ENCODE measurements around the gene FNDC5. TPM values are rescaled to one million over a fixed set of nuclear protein-coding genes. Genes with fewer than 3 reads are reported as not detected.

Gene FNDC5
- total RNA-seq, 1 donor from 2014 or later: 743 TPM

DNA sequence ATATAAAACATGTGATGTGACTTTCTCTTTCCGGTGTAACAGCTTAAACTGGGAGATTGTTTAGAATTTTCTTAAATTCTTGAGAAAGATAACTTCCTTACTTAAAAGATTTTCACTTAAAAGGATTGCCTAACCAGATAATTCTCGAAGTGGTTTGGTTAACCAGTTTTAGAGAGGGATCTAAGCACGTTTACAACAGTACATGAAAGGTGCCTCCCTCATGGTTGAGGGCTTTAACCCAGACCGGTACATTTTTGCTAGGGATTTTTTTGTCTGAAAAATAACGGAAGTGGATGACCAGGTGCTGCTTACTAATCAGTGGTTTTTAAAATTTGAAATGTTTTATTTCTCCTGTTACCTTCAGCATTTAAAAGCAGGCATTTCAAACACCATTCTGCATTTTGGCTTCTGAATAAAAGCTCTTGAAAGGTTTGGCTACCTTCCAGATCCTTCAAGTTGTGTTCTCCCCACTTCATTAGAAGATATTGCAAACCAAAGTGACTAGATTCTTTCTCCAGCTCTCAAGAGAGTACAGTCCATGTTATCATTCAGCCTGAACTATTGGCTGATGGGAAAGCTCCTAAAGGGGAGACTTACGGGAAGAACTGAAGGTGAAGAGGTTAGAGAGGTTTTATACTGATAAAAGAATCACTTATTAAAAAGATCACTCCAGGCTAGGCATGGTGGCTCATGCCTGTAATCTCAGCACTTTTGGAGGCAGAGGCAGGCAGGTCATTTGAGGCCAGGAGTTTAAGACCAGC, 40.4 kb downstream of the FNDC5 start:
- no peaks in the 10 kb centered on the region for H3K27me3 Mint-ChIP-seq (ENCODE audit: unreplicated experiment)
- H3K27ac Mint-ChIP-seq (ENCODE audit: unreplicated experiment): no peak overlapping the region
- peaks cover 5% of the 10 kb centered on the region for H3K4me1 Mint-ChIP-seq (ENCODE audit: low read depth, unreplicated experiment)
- no peak overlapping the region for H3K4me3 Mint-ChIP-seq (ENCODE audit: unreplicated experiment)
- H3K9me3 Mint-ChIP-seq (ENCODE audit: unreplicated experiment): peaks cover 1% of the 10 kb centered on the region
- no peak for DNase-seq
- TF ChIP-seq, protein P1, sequence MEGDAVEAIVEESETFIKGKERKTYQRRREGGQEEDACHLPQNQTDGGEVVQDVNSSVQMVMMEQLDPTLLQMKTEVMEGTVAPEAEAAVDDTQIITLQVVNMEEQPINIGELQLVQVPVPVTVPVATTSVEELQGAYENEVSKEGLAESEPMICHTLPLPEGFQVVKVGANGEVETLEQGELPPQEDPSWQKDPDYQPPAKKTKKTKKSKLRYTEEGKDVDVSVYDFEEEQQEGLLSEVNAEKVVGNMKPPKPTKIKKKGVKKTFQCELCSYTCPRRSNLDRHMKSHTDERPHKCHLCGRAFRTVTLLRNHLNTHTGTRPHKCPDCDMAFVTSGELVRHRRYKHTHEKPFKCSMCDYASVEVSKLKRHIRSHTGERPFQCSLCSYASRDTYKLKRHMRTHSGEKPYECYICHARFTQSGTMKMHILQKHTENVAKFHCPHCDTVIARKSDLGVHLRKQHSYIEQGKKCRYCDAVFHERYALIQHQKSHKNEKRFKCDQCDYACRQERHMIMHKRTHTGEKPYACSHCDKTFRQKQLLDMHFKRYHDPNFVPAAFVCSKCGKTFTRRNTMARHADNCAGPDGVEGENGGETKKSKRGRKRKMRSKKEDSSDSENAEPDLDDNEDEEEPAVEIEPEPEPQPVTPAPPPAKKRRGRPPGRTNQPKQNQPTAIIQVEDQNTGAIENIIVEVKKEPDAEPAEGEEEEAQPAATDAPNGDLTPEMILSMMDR (IDR thresholded peaks at IDR 0.05; ENCODE audit: partially characterized antibody, unreplicated experiment): no peak
- no peaks in the 10 kb centered on the region for H3K36me3 Mint-ChIP-seq (ENCODE audit: unreplicated experiment)

- TF ChIP-seq, protein P1 (IDR thresholded peaks at IDR 0.05; ENCODE audit: partially characterized antibody, unreplicated experiment): peak; percentile 20
- Mint-ChIP-seq H3K36me3 (ENCODE audit: unreplicated experiment) (no peaks in the 10 kb centered on the region), H3K4me3 (ENCODE audit: unreplicated experiment) (no peak overlapping the region), H3K27me3 (ENCODE audit: unreplicated experiment) (peaks cover 1% of the 10 kb centered on the region), H3K9me3 (ENCODE audit: unreplicated experiment) (peaks cover 1% of the 10 kb centered on the region), H3K4me1 (ENCODE audit: low read depth, unreplicated experiment) (peaks cover 5% of the 10 kb centered on the region), H3K27ac (ENCODE audit: unreplicated experiment) (no peak overlapping the region)
- DNase-seq: no peak
Observed at GRCh38 chr1:32828341-32828740, 42.4 kb downstream of the FNDC5 start.

DNA sequence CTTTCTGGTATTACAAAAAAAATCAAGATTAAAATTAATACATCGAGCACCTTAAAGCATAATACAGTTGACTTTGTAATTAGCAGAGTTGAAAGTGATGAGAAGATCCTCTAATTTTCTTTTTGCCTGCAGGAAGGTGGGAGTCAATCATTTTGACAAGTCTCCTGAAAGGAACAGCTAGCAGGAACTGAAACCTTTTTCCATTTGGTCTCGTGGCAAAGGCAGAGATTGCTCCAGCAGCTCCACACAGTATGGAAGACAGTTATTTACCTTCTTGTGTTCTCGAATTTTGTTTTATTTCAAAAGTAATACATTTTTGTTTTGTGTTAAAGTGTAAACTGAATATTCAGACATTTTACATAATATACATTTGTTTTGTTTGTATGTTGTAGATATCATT, 45.5 kb downstream of the FNDC5 start:
- no peak overlapping the region for H3K27ac Mint-ChIP-seq (ENCODE audit: unreplicated experiment)
- H3K36me3 Mint-ChIP-seq (ENCODE audit: unreplicated experiment): no peaks in the 10 kb centered on the region

DNA sequence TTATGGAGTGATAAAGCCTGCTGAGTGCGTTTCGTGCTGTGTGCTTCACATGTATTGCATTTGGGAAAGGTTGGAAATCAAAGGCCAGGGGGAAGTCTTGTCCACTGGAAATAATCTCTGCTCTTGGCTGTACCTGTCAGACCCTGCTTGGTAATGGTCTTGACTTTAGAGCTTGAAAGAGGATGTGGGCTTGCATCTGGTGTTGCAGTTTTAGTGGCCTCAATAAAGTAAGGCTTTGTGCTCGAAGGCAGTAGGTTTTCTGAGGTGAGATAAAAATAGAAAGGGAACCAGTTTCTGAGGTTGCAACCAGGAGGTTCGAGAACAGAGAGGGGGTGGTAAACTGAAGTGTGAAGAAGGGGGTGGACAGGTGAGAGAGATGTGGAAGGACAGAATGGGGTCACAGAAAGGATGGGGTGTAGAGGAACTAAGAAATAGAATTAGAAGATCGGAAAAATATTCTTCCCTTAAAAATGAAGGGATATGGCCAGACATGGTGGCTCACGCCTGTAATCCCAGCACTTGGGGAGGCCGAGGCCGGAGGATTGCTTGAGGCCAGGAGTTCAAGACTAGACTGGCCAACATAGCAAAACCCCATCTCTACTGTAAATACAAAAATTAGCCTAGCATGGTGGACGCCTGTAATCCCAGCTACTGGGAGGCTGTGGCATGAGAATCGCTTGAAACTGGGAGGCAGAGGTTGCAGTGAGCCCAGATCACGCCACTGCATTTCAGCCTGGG, 51.7 kb downstream of the FNDC5 start:
- Mint-ChIP-seq H3K27me3 (ENCODE audit: unreplicated experiment) (peaks cover 8% of the 10 kb centered on the region), H3K4me3 (ENCODE audit: unreplicated experiment) (peak overlapping the region; percentile 100), H3K36me3 (ENCODE audit: unreplicated experiment) (no peaks in the 10 kb centered on the region), H3K4me1 (ENCODE audit: low read depth, unreplicated experiment) (peaks cover 7% of the 10 kb centered on the region), H3K27ac (ENCODE audit: unreplicated experiment) (peak overlapping the region; percentile 87), H3K9me3 (ENCODE audit: unreplicated experiment) (peaks cover 4% of the 10 kb centered on the region)
- TF ChIP-seq, protein P1 (IDR thresholded peaks at IDR 0.05; ENCODE audit: partially characterized antibody, unreplicated experiment): no peak
- DNase-seq: no peak

More for the DNA sequence above, 45.5 kb downstream of the FNDC5 start:
- Mint-ChIP-seq H3K4me1 (ENCODE audit: low read depth, unreplicated experiment) (no peaks in the 10 kb centered on the region), H3K4me3 (ENCODE audit: unreplicated experiment) (no peak overlapping the region), H3K9me3 (ENCODE audit: unreplicated experiment) (peaks cover 1% of the 10 kb centered on the region), H3K27me3 (ENCODE audit: unreplicated experiment) (peaks cover 3% of the 10 kb centered on the region)
- TF ChIP-seq, protein P1 (IDR thresholded peaks at IDR 0.05; ENCODE audit: partially characterized antibody, unreplicated experiment): no peak
- no peak for DNase-seq

All from glutamatergic neuron (in vitro differentiated cells).